T-helper 9 cell (primary cell): Measurements from ENCODE around the gene SMOC2.
"Not testable (repeated sequence)": the region's sequence is repeated elsewhere in the genome, so short reads cannot be mapped to it uniquely, and the experiment has no call there.

Experiments used
- DNase-seq: peaks from one replicate; pipeline ENCODE4 v3.0.0-alpha.2; 2020

SMOC2 gene

GRCh38 chr6:168607272-168608112 is 166.5 kb downstream of the SMOC2 start:
- no peak for DNase-seq

GRCh38 chr6:168608113-168608400 is 167.1 kb downstream of the SMOC2 start:
- DNase-seq = no peak

- no peak for DNase-seq
Measured at GRCh38 chr6:168609026-168609685, 168.2 kb downstream of the SMOC2 start.

DNA sequence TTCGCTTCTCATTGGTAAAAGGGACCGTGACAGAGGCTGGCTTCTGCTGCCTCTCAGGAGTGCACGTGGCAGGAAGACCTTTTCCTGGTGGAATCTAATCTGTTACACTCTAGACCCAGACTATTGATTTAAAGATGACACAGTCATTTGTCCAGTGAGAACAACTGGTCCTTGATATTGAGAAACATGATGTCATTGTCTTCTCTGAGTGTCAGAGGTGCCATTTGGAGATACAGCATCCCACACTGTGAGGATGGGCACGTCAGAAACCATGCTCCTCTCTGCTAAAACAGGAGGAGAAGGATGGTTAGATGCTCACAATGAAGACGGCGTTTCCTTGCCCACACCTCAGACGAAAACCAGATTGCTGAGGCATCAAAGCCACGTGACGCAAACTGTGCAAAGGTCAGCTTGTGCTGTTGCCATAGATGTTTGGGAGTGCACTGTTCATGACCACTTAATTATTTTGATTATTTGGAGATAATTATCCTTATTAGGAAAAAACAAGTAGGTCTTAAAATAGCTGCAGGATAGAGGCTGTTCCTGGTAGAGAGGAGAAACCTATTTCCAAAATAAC is 169.0 kb downstream of the SMOC2 start:
- DNase-seq = no peak

GRCh38 chr6:168610966-168611365 is 170.0 kb downstream of the SMOC2 start:
- not testable (repeated sequence) for DNase-seq

DNA sequence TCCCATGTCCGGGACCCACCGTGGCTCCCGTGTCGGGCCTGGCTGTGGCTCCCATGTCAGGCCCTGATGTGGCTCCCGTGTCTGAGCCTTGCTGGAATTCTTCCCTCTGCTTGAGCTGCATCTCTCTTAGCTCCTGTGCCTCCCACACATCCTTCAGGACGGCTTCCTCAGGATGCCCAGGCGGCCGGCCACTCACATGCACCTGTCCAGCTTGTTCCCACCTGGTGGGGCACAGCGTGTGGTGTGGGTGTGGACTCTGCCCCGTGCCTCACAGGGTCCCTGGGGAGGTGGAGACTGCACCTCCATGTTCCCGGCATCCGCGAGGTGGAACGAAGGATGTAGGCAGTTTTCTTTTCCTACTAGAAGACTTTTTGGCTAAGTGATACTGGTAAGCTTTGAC is 170.7 kb downstream of the SMOC2 start:
- DNase-seq = no peak

DNA sequence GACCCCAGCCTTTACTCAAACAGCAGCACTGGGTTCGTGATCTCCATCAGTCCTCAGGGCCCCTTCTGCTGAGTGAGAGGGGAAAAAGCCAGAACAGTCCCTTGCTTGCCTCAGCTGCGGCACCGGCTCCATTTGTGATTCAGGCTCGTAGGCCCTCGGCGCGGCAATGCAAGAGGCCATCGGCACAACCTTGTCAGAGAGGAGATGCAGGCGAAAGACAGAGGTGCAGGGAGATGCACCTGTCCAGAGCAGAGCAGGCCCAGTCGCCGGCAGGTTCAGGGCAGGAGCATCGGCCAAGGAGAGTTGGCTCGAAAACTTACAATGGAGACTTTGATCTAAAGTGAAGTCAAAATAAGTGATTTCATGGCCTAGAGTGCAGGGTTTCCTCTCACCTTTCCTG is 171.6 kb downstream of the SMOC2 start:
- no peak for DNase-seq

- DNase-seq = no peak
Measured at GRCh38 chr6:168615837-168616236, 174.9 kb downstream of the SMOC2 start.

- DNase-seq = no peak
Measured at GRCh38 chr6:168616816-168617765, 176.1 kb downstream of the SMOC2 start.

DNA sequence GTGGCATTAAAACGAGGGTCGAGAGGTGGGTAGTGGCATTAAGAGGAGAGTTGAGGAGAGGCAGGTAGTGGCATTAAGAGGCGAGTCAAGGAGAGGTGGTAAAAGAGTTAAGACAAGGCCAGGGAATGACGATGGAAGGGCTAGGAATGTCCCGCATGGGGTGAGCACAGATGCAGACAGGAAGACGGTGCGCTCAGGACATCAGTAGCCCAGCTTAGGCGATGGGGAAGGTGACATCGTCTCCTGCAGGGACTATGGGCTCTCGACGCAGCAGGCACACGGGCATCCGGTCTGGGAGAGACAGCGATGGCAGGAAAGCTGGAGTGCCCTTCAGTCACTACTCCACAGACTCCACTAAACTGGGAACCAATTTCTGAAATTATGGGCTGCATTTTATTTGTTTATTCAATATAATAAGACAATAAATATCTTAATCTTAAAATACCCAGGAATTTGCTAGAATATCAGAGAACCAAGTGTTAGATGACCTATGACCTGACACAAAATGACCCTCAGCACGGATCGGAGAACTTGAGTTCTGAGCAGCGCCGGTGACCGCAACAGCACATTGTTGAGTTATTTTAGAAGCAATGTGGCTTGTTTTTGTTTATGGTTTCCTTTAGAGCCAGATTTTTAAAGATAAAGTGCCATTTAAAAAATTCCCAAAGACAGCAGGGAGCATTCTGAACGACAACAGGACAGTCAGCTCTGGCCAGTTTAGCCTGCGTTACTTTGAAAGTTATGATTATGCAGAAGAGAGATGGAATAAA is 177.7 kb downstream of the SMOC2 start:
- no peak for DNase-seq

GRCh38 chr6:168619560-168620314 is 178.8 kb downstream of the SMOC2 start:
- DNase-seq = no peak

DNA sequence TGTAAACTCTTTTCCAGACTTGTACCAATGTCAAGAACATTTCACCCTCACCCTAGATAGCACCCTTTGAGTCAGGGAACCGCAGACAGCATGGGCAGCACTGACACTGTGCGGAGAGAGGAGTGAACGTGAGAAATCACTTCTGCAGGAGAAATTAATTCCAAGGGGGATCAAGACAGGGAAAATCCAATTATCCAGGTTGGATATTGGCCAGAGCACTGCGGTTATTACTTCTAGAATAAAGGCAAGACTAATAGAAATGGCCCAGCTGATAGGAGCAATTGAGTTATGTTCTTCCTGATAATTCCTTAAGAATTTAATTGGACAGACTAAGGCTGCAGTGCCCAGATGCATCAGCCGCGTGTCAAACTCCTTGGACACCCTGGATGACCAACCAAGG is 179.6 kb downstream of the SMOC2 start:
- DNase-seq = no peak

DNA sequence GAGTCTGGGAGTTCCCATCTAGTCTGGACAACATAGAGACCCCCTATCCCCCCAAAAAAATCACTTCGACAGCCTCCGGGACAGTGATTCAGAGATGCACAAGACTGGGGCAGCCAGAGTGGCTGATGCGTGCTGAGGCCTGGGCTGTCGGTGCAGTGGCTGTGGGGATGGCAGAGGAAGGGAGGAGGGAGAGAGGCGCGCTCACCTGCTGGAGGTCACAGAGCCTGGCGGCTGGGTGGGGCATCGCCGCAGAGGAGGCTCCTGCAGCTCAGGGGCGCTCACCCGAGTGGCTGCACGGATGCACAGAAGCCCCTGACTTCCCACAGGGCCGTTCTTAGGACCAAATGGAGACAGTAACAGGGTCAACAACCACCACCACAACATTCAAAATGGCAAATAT is 182.8 kb downstream of the SMOC2 start:
- DNase-seq = no peak

DNA sequence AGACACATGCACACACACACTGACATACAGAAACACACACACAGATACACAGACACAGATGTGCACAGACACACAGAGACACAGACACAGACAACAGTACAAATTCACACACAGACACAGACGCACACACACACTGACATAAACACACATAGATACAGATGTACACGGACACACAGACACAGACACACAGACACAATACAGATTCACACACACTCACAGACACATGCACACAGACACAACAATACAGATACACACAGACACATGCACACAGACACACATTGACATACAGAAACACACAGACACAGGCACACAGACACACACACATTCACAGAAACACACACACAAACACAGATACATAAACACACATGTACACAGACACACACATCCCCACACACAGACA is 183.6 kb downstream of the SMOC2 start:
- DNase-seq = no peak

DNA sequence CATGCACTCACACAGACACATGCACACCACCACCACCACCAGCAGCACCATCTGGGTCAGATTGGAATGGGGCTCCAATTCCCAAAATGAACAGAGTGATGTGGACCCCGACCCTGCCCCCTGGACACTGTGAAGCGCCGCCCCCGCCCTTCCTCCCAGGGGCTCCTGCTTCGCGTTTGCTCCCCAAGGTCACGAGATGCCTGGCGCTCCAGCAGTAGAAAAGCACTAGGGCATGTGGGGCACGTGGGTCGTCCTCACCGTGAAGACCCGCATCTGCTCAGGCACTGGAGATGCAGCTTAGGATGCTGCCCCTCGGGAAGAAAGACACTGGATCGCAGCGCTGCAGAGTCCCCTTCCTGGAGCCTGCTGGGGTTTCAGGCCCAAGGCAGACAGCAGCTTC is 184.0 kb downstream of the SMOC2 start:
- no peak for DNase-seq

DNA sequence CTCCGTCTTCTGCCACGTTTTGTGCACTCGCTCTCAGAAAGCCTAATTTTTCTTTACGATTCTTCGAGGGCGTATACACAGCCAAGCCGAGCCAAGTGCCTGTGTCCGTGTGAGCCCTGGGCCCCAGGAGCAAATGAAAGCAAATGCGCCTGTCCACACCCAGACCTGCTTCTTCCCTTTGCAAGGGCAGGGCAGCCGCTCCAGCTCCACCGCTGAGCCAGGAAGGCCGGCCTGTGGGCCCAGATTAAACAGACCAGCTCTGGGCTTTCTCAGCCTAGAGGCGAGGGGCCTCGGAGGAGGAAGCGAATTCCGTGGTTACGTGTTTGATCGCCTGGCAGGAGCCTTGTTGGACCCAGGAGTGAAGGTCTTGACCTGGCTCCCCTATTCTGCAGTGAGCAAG is 184.6 kb downstream of the SMOC2 start:
- no peak for DNase-seq

DNA sequence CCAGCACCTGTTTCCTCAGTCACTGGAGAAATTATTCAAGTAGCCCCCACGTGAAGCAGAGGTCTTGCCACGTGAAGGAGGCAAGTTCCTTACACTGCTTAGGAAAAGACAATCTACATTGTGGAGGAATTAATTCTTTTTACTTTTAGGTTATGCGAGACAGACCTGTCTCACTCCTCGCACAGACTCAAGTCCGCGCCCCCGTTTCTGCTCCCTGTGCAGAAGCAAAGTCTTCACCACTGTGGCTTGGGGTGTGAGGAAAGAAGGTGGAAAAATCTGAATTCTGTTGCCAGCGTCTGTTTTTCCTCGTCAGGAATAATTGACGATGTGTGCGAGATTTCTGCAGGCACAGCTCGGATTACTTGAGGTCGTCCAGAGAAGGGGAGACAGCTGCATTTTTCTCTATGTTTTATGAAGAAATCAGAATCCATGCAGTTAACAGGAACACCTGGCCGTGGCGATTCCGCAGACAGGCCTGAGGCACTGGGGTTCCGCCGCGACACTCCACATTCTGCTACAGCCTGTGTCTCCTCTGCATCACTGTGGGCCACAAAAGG is 185.1 kb downstream of the SMOC2 start:
- no peak for DNase-seq

- no peak for DNase-seq
Measured at GRCh38 chr6:168627506-168628175, 186.7 kb downstream of the SMOC2 start.

- DNase-seq = no peak
Measured at GRCh38 chr6:168628176-168628553, 187.2 kb downstream of the SMOC2 start.

- no peak for DNase-seq
Measured at GRCh38 chr6:168628732-168629245, 187.8 kb downstream of the SMOC2 start.
